Measurements from ENCODE around the gene TUBG1.
"Not testable (repeated sequence)": the region's sequence is repeated elsewhere in the genome, so short reads cannot be mapped to it uniquely, and the experiment has no call there.

TUBG1 gene

DNA sequence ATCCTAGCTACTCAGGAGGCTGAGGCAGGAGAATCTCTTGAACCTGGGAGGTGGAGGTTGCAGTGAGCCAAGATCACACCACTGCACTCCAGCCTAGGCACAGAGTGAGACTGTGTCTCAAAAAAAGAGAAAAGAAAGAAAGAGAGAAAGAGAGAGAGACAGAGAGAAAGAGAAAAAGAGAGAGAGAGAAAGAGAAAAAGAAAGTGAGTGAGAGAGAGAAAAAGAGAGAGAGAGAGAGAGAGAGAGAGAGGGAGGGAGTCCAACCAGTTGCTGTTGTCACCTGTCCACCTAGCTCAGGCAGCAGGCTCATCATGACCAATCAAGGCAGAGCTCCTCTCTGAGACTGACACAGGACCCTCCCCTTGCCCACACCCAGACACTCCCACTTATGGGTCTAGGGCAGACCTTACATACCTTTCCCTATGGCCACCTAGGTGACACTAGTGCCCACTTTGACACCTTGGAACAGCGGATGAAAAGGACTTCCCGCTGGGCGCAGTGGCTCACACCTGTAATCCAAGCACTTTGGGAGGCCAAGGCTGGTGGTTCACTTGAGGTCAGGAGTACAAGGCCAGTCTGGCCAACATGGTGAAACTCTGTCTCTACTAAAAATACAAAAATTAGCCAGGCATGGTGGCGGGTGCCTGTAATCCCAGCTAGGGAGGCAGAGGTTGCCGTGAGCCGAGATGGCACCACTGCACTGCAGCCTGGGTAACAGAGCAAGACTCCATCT, 17.7 kb downstream of the TUBG1 start:
- DNase-seq: not testable (repeated sequence)

DNA sequence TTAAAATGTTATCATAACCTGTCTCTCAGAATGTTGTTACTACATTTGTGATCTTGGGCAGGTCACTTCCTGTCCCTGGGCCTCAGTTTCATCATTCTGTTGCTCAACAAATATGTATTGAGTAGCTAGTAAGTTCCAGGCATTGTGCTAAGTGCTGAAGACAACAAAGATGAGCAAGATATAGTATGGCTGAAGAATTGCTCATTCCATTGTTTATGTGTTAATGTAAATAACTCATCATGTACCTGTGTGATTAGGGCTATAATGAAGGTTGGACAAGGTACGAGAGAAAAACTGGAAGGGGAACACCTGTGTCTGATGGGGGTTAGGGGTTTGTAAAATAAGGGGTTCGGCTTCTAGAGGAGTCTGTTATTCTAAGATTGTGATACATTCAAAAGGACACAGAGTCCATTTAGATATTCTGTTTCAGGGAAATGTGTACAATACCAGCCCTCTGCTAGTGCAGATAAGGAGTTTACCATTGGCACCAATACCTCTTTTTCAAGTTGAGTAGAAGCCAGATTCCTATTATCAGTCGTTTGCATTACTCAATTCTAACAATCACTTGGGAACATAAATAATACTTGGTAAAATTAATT, 20.0 kb downstream of the TUBG1 start:
- DNase-seq: no peak

DNA sequence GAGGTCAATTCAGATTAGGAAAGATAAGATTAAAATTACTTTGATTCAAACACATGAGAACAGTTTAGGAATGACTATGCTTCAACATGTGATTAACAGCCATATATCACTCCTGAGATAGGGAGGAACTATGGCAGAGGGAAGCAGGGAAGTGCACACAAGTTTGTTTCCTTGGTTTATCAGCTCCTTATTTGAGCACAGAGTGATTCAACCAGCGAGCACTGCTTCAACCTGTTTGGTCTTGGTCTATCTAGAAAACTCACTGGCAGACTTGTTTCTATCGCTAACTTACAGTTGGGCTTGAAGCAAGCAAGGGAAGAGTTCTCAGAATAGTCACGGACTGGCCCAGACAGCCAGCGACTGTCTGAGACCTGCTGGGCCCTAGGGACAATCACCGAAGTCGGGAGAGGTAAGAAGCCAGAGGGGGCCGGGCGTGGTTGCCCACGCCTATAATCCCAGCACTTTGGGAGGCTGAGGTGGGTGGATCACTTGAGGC, 23.5 kb downstream of the TUBG1 start:
- DNase-seq: no peak

DNA sequence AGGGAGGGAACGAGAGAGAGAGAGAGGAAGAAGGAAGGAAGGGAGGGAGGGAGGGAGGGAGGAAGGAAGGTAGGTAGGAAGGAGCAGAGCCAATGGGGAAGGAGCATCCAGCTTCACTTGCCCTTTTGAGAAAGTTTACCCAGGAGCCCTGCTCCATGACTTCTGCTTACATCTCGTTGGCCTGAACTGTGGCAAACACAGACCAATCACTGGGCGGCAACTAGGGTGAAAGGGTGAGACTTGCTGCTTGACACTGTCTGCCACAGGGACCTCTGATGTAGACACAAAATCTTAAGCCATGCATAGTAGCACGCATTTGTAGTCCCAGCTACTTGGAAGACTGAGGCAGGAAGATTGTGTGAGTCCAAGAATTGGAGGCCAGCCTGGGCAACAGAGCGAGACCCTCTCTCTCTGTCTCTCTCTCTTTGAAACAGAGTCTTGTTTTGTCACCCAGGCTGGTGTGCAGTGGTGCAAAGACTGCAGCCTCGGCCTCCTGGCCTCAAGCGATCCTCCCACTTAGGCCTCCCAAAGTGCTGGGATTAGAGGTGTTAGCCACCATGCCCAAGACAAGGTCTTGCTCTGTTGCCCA, 30.1 kb downstream of the TUBG1 start:
- DNase-seq: no peak

DNA sequence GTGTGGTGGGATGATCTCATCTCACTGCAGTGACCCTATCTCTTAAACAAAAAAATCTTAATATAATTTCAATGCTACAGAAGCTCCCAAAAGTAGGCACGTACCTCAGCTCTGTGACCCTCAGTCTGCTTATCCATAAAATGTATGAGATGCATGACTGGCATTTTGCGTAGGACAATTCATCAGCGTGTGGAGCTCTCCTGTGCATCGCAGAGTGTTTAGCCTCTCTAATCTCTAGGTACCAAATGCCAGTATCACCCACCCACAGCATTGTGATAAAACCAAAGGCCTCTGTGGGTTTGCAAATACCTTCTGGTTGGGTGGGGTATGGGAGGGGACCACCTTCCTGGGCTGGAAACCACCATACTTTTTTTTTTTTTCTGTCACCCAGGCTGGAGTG, 30.6 kb downstream of the TUBG1 start:
- DNase-seq: no peak

DNA sequence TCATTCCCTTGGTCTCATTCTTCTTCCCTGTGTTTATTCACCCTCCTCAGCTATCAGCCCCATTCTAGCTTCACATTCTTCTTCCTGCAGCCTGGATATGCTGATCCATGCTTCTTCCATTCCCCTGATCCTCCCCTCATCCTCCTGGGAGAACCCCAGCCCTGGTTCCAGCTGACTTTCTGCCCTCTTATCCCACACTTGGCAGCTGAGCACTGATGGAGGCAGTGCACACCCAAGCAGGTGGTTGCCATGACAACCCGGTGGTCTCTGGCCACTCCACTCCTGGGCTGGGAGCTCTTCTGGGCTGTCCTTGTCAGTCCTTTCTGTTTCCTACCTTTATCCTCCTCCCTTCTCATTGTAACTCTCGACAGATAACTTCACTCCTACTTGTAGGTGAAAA, 32.9 kb downstream of the TUBG1 start:
- no peak for DNase-seq

DNA sequence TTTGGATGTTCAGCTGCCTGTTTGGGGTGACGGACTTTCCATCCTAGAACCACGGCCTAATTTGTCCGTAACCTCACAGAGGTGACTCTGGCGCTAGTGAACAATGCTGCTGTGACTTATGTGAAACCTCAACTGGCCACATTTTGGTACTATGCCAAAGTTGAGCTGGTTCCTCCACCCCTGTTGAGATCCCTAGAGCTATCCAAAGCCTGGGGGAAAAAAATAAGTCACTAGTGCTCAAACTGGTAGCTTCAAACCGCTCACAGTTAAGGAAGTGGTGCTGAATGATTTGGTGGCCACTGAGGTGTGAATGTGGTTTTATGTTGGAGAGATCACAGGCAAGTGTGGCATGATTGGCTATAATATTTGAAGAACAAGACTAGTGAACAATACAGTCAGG, 38.3 kb downstream of the TUBG1 start:
- DNase-seq: no peak

DNA sequence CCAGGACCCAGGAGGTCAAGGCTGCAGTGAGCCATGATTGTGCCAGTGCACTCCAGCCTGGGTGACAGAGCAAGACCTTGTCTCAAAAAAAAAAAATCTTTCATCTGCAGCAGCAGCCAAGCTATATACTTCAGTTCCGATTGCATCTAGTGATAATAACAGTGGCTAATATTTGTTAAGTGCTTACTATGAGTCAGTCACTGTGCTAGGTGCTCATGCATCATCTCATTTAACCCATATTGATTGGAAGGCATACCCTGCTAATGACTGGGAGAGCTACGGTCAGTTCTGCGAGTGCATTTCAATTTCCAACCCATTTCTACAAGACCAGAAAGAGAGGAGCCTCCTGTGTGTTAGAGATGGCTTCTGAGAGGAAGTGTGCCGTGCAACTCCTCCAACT, 41.9 kb downstream of the TUBG1 start:
- no peak for DNase-seq

DNA sequence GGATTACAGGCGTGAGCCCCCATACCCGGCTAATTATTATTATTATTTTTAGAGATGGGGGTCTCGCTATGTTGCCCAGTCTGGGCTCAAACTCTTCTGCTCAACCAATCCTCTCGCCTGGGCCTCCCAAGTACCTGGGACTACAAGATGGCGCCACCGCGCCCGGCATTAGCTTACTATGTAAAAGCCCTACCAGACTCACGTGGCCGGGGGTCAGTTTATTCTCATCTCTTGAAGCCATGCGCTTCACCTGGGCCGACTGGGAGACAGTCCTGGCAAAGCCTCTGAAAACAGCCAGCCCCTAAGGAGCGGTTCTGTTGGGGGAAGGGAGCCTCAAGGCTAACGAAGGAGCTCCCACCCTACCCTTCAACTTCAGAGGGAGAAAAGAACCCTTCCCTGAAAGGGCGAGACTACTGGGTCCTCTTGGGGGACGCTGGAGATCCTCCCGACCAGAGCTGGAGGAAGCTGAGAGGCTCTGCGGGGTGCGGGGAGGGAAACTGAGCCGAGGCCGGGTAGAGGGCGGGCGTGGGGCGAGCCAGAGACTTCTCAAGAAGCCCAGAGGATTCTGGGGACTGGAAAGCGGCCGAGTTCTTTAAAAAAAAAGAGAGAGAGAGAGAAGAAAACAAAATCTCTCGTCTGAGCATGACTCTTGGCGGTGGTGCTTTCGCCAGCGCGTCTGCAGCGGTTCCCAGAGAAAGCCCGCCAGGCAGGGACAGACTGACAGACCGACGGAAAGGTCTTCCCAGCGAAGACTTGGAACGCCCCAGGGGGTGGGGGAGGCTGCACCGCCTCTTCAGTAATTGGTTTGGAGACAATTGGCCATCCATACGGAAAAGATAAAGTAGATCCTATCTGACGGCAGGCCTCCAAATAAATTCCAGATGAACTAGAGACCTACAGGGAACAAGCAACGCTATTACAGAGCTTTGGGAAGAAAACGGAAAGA, 44.0 kb downstream of the TUBG1 start:
- no peak for DNase-seq

DNA sequence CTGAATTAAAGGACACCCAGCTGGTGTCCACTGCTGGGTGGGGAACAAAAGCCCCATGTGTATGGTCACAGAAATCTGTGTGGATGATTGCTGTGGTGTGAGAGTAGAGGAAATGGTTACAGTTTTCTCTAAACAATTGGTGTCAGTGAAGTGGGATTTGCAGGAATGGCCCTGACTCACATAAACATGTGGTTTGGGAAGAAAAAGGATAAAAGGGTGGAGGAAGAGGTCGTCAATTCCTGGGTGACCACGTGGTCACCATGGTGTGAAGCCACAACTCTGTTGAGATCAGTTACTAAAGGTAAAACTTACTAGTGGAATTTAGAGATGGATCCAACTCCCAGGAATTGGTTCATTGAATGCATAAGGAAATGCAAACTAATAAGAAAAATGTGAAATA, 46.0 kb downstream of the TUBG1 start:
- no peak for DNase-seq

DNA sequence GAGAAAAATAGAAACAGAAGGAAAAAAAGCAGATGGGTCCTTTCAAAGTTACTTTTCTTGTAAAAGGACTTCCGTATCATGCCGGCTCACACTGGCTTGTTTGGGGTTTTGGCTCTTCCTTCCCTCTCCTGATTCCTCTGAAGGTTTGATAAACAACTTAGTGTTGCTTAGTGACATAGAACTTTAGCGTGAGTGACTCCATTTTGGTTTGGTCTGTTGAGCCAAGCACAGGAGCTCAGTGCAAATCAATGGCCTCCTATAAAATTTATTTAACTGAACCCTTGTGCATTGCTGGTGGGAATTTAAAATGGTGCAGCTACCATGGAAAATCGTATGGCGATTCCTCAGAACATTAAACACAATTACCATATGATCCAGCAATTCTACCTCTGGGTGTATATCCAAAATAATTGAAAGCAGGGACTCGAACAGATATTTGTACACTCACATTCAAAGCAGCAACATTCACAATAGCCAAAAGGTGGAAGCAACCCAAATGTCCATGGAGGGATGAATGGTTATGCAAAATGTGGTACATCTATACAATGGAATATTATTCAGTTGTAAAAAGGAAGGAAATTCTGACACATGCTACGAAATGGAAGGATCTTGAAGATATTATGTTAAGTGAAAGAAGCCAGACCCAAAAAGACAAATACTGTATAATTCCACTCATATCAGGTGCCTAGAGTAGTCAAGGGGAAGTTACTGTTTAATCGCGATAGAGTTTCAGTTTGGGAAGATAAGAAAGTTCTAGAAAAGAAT, 48.5 kb downstream of the TUBG1 start:
- no peak for DNase-seq

DNA sequence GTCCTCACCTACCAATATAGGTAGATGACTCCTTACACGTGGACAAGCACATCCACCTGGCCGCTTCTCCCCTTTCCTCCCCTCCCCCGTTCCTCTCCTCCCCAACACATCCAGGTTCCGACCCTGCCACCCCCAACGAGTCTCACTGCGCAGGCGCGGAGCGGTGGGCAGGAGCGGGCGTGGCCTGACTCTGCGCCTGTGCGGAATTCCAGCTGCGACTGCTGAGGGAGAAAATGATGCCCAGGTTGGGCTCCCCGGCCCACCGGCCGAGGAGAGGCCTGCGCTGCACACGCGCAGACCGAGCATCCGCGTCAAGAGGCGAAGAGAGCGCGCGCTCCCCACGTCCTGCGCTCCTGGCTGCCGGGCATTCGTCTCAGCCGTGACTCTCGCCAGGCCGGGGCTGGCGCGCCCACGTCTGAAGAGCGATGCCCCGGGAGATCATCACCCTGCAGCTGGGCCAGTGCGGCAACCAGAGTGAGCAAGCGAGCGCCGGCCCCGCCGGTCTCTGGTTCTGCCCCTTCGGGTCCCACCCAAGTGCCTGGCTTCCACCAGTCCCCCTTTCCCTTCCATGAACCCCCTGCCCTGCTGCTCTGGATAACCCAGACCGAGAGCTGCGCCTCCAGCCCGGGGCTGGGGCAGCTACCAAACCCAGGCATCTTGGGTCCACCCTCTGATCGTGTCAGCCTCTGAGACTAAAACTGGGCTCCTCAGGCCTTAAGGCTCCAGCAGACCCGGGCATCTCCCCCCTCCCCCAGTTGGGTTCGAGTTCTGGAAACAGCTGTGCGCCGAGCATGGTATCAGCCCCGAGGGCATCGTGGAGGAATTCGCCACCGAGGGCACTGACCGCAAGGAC, 49.8 kb downstream of the TUBG1 start, which contains the start of gene TUBG2:
Gene TUBG2 (plus strand): TSS at position 206 of the 853 bp plus-strand sequence. CDS start 220 bp downstream, at position 426.
- DNase-seq: peak; percentile 82

DNA sequence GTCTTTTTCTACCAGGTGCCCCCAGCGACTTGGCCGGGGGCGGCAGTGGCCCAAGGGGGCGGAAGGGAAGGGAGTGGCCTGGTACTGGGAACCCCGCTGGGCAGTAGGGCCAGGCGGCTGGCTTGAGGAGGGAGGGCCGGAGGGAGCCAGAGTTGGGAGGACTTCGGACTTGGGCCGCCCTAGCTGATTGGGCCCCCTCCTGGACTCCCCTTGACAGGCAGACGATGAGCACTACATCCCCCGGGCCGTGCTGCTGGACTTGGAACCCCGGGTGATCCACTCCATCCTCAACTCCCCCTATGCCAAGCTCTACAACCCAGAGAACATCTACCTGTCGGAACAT, 50.4 kb downstream of the TUBG1 start:
- DNase-seq: not testable (repeated sequence)

DNA sequence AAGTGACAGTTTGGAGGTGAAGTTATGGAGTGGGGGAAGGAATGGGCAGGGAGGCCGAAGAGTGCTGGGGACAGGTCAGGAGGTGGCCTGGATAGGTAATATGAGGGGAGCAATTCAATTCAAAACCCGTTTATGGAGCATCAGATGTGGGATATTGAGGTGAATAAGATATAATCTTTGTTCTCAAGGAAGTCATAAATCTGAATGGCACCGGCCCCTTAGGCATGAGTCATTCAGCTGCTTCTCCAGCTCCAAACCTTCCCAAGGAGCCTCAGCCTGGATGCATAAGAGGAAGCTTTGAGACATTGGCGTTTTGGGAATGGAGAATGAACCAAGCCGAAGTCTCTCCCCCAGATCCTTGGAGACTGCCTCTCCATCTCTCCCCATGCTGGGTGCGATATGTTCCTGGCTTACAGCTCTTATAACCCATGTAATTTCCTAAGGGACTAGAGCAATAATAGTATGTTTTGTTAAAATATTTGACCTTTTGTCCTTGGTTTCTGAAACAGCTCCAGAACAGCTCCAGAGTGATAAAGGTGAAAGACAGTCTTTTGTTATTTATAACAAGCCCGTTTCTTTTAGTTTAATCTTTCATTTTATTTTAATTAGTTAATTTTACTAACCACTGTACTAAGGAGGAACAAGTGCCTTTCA, 51.3 kb downstream of the TUBG1 start:
- DNase-seq: no peak
